ENCODE measurements around the gene R3HDM2. TPM values are rescaled to one million over a fixed set of nuclear protein-coding genes. Genes with fewer than 3 reads are reported as not detected.

R3HDM2 gene
- total and polyA plus RNA-seq, 2 donors (not counting 1 experiment from before 2014, with no cell fraction given), result 104 to 129 TPM

- CTCF ChIA-PET, result no interaction called here
- POLR2A ChIA-PET, result no interaction called here
- H3K4me2 ChIP-seq (replicated peaks; ENCODE audit: low read depth, low read length, poor library complexity, severe bottlenecking), result no peak overlapping the region
- H2AFZ ChIP-seq (ENCODE audit: insufficient read depth, low read depth, low read length, poor library complexity, severe bottlenecking), result no peak overlapping the region
- H3K9me3 Mint-ChIP-seq (ENCODE audit: insufficient read depth), result no peaks in the 10 kb centered on the region
- no peaks in the 10 kb centered on the region for H3K9me3 ChIP-seq (ENCODE audit: control extremely low read depth in 1 of 3, control insufficient read depth in 2 of 3, insufficient read depth in 1 of 3, low read length in 2 of 3)
- no peak overlapping the region for H3K27ac ChIP-seq (ENCODE audit: low read length in 2 of 2)
- H3K79me2 ChIP-seq (ENCODE audit: control insufficient read depth, insufficient read depth, low read length), result peaks cover 3% of the 10 kb centered on the region
- H3K4me3 ChIP-seq (ENCODE audit: control extremely low read depth in 1 of 5, extremely low read depth in 1 of 5, insufficient read depth in 1 of 5, low read depth in 2 of 5, low read length in 4 of 5), result no peak overlapping the region
- H3K4me1 ChIP-seq (ENCODE audit: control insufficient read depth in 2 of 2, insufficient read depth in 2 of 2, low read length in 2 of 2), result peaks cover 5 to 18% of the 10 kb centered on the region in 2 donors
- H3K27me3 ChIP-seq (replicated peaks in 1 of 4; ENCODE audit: control extremely low read depth in 1 of 4, control insufficient read depth in 3 of 4, insufficient read depth in 4 of 4, low read length in 3 of 4), result no peaks in the 10 kb centered on the region
- intact Hi-C loops (cut with micrococcal nuclease), result no loop called here
- no peak overlapping the region for H3K4me3 Mint-ChIP-seq
- H4K20me1 ChIP-seq (ENCODE audit: control insufficient read depth, insufficient read depth, low read length, poor library complexity, severe bottlenecking), result peaks cover 7% of the 10 kb centered on the region
- H3K27ac Mint-ChIP-seq, result peak overlapping the region; percentile 10
- no peak for ATAC-seq (ENCODE audit: low read depth)
- no peak overlapping the region for H3K9ac ChIP-seq (ENCODE audit: low read length)
- H3K27me3 Mint-ChIP-seq, result no peaks in the 10 kb centered on the region
- H3K36me3 ChIP-seq (replicated peaks in 1 of 2; ENCODE audit: control extremely low read depth in 1 of 2, control insufficient read depth in 1 of 2, extremely low read depth in 1 of 2, insufficient read depth in 2 of 2, low read length in 1 of 2), result peaks cover 0 to 39% of the 10 kb centered on the region in 2 experiments
- WGBS (ENCODE audit: insufficient coverage), result 89% methylated on average over 12 of the region's 12 CpGs
- H3K4me1 Mint-ChIP-seq, result peaks cover 15% of the 10 kb centered on the region
- TF ChIP-seq CTCF (IDR thresholded peaks at IDR 0.05) (no peak), EZH2 (IDR thresholded peaks at IDR 0.05; ENCODE audit: borderline replicate concordance, insufficient read depth, low read depth, low read length, poor library complexity, severe bottlenecking) (no peak)
- DNase-seq, result no peak
Measured at GRCh38 chr12:57467212-57467874, 36.5 kb upstream of the R3HDM2 start.

- no peak overlapping the region for H3K27ac ChIP-seq (ENCODE audit: low read length in 2 of 2)
- H3K4me2 ChIP-seq (replicated peaks; ENCODE audit: low read depth, low read length, poor library complexity, severe bottlenecking), result no peak overlapping the region
- no peak for TF ChIP-seq CTCF (IDR thresholded peaks at IDR 0.05)
- TF ChIP-seq EZH2 (IDR thresholded peaks at IDR 0.05; ENCODE audit: borderline replicate concordance, insufficient read depth, low read depth, low read length, poor library complexity, severe bottlenecking), result no peak
- no peaks in the 10 kb centered on the region for H4K20me1 ChIP-seq (ENCODE audit: control insufficient read depth, insufficient read depth, low read length, poor library complexity, severe bottlenecking)
- CTCF ChIA-PET, result interaction anchor here (0.6 to 1.5 kb wide), 7 partner anchors 9 to 1091 kb away, joined by 3 to 7 read pairs (median 4); partner anchors contain the start of gene INHBE
- Mint-ChIP-seq H3K27ac (no peak overlapping the region), H3K9me3 (ENCODE audit: insufficient read depth) (no peaks in the 10 kb centered on the region), H3K27me3 (no peaks in the 10 kb centered on the region), H3K4me3 (no peak overlapping the region), H3K4me1 (peaks cover 19% of the 10 kb centered on the region)
- POLR2A ChIA-PET, result interaction anchor here (0.7 kb wide), 1 partner anchor 11 kb away, joined by 3 read pairs; no protein-coding TSS in a partner anchor
- ATAC-seq (ENCODE audit: low read depth) (no peak), DNase-seq (no peak)
- no peaks in the 10 kb centered on the region for H3K9me3 ChIP-seq (ENCODE audit: control extremely low read depth in 1 of 3, control insufficient read depth in 2 of 3, insufficient read depth in 1 of 3, low read length in 2 of 3)
- H3K4me1 ChIP-seq (ENCODE audit: control insufficient read depth in 2 of 2, insufficient read depth in 2 of 2, low read length in 2 of 2), result peaks cover 8 to 31% of the 10 kb centered on the region in 2 donors
- peaks cover 0 to 25% of the 10 kb centered on the region in 2 experiments for H3K36me3 ChIP-seq (replicated peaks in 1 of 2; ENCODE audit: control extremely low read depth in 1 of 2, control insufficient read depth in 1 of 2, extremely low read depth in 1 of 2, insufficient read depth in 2 of 2, low read length in 1 of 2)
- intact Hi-C loops (cut with micrococcal nuclease), result no loop called here
- no peak overlapping the region for H3K9ac ChIP-seq (ENCODE audit: low read length)
- H3K27me3 ChIP-seq (replicated peaks in 1 of 4; ENCODE audit: control extremely low read depth in 1 of 4, control insufficient read depth in 3 of 4, insufficient read depth in 4 of 4, low read length in 3 of 4), result no peaks in the 10 kb centered on the region
- H2AFZ ChIP-seq (ENCODE audit: insufficient read depth, low read depth, low read length, poor library complexity, severe bottlenecking), result no peak overlapping the region
- peaks cover 6% of the 10 kb centered on the region for H3K79me2 ChIP-seq (ENCODE audit: control insufficient read depth, insufficient read depth, low read length)
- H3K4me3 ChIP-seq (ENCODE audit: control extremely low read depth in 1 of 5, extremely low read depth in 1 of 5, insufficient read depth in 1 of 5, low read depth in 2 of 5, low read length in 4 of 5), result no peak overlapping the region
- 84% methylated on average over 12 of the region's 14 CpGs for WGBS (ENCODE audit: insufficient coverage)
Measured at GRCh38 chr12:57465747-57466505, 35.1 kb upstream of the R3HDM2 start.

All from B cell (primary cell).